NB4 (cell line): ENCODE measurements around the gene KIF2C.
"Not testable (repeated sequence)": the region's sequence is repeated elsewhere in the genome, so short reads cannot be mapped to it uniquely, and the experiment has no call there.

Experiments used
- DNase-seq: peaks from one replicate; pipeline ENCODE4 v3.0.0; 2010; ENCODE audit warnings: low read depth
- H3K4me3 ChIP-seq: one replicate; pipeline ENCODE4 v1.5.1; 2011; ENCODE audit warnings: mild to moderate bottlenecking, low read depth, low read length, moderate library complexity
- CTCF ChIP-seq: IDR thresholded peaks from one replicate; pipeline ENCODE4 v1.5.1; 2012; ENCODE audit warnings: low read depth, low read length
- MAX ChIP-seq: IDR thresholded peaks from 2 replicates; pipeline ENCODE4 v1.6.1; 2011; ENCODE audit warnings: low read depth, low read length
- MYC ChIP-seq: IDR thresholded peaks from 2 replicates; pipeline ENCODE4 v1.6.1; 2011; ENCODE audit warnings: low read depth, low read length
- POLR2A ChIP-seq: IDR thresholded peaks from 2 replicates; pipeline ENCODE4 v1.6.1; 2011; ENCODE audit warnings: mild to moderate bottlenecking; ENCODE audit not compliant: insufficient read length; ENCODE audit errors: extremely low read depth

Gene KIF2C

GRCh38 chr1:44808063-44808937 lies 68.7 kb downstream of the KIF2C start, which contains the start of gene BTBD19:
Gene BTBD19, plus strand, starts transcription at chr1:44808523. Its CDS starts 298 bp downstream, at chr1:44808821.
- TF ChIP-seq CTCF (no peak), MAX (no peak), MYC (no peak), POLR2A (no peak)
- DNase-seq: no peak
- peak within 1 kb of the TSS; percentile 33 for H3K4me3 ChIP-seq

GRCh38 chr1:44808938-44809917 lies 69.6 kb downstream of the KIF2C start:
- H3K4me3 ChIP-seq: no peak overlapping the region
- TF ChIP-seq CTCF: no peak
- TF ChIP-seq POLR2A: no peak
- TF ChIP-seq MYC: no peak
- no peak for TF ChIP-seq MAX
- peak; percentile 82 for DNase-seq

GRCh38 chr1:44810101-44810761 lies 70.6 kb downstream of the KIF2C start:
- H3K4me3 ChIP-seq: no peak overlapping the region
- TF ChIP-seq POLR2A (no peak), CTCF (no peak), MYC (no peak), MAX (no peak)
- no peak for DNase-seq

GRCh38 chr1:44810762-44811105 lies 71.1 kb downstream of the KIF2C start:
- DNase-seq, H3K4me3 ChIP-seq: not testable (repeated sequence)

- DNase-seq: no peak
- TF ChIP-seq CTCF (no peak), POLR2A (no peak), MYC (no peak), MAX (no peak)
- H3K4me3 ChIP-seq: no peak overlapping the region
Measured at GRCh38 chr1:44811234-44811633, 71.6 kb downstream of the KIF2C start.
